ENCODE results near the gene TNNC1. TPM values are rescaled to one million over a fixed set of nuclear protein-coding genes. Genes with fewer than 3 reads are reported as not detected.

The TNNC1 gene
- total and polyA plus RNA-seq, 2 donors (not counting 3 experiments of a cell fraction or from before 2014, with no cell fraction given) = 0.12 TPM; not detected in 1

- Histone ChIP-seq H3K9me1 (replicated peaks; ENCODE audit: control insufficient read depth, extremely low read depth, insufficient read depth, low read length) (no peaks in the 10 kb centered on the region), H3K9me3 (replicated peaks; ENCODE audit: control insufficient read depth, insufficient read depth, low read length) (no peaks in the 10 kb centered on the region), H3K27ac (ENCODE audit: insufficient read depth, low read depth, low read length) (no peak overlapping the region), H2AFZ (ENCODE audit: low read depth, low read length) (no peak overlapping the region), H4K20me1 (replicated peaks; ENCODE audit: control insufficient read depth, extremely low read depth, insufficient read depth, low read length) (no peaks in the 10 kb centered on the region), H3K79me2 (ENCODE audit: control insufficient read depth, insufficient read depth, low read length) (peaks cover 51% of the 10 kb centered on the region), H3K4me3 (replicated peaks in 1 of 3; ENCODE audit: insufficient read depth in 1 of 3, low read depth in 1 of 3, low read length in 3 of 3) (no peak overlapping the region), H3K4me1 (ENCODE audit: control insufficient read depth, extremely low read depth, insufficient read depth, low read length) (peaks cover 17% of the 10 kb centered on the region), H3K36me3 (ENCODE audit: control insufficient read depth in 2 of 2, extremely low read depth in 1 of 2, insufficient read depth in 2 of 2, low read length in 2 of 2) (peaks cover 23 to 25% of the 10 kb centered on the region in 2 experiments), H3K27me3 (ENCODE audit: control insufficient read depth in 2 of 2, insufficient read depth in 2 of 2, low read length in 2 of 2) (no peaks in the 10 kb centered on the region), H3K4me2 (ENCODE audit: insufficient read depth, low read length) (no peak overlapping the region), H3K9ac (replicated peaks; ENCODE audit: extremely low read depth, insufficient read depth, low read length) (no peak overlapping the region)
- BruUV-seq (replicated peaks) = no TSS peak
- no peak for DNase-seq (ENCODE audit: low read depth, low spot score)
- intact Hi-C loops (cut with micrococcal nuclease) (loop anchor here (5.0 kb wide), 1 partner anchor 39 kb away; the partner anchor contains the start of gene STAB1), dilution Hi-C loops (cut with MboI; ENCODE audit: extremely low pct_ligation_motif_present, low sequenced_read_pairs) (no loop called here)
- no peak for FAIRE-seq
- TF ChIP-seq MYC (IDR thresholded peaks at IDR 0.05; ENCODE audit: low read depth, low read length) = no peak
- TF ChIP-seq GATA2 (IDR thresholded peaks at IDR 0.05; ENCODE audit: insufficient read depth, insufficient read length, low read depth, low read length) = no peak
- TF ChIP-seq CTCF (IDR thresholded peaks at IDR 0.05; ENCODE audit: extremely low read depth in 1 of 2, insufficient read depth in 1 of 2, low read depth in 1 of 2, low read length in 2 of 2) = no peak
- no peak for TF ChIP-seq POLR2A (IDR thresholded peaks at IDR 0.05; ENCODE audit: low read depth, low read length)
- TF ChIP-seq EZH2 (IDR thresholded peaks at IDR 0.05; ENCODE audit: borderline replicate concordance, low read depth, low read length, severe bottlenecking) = no peak
- TF ChIP-seq FOS (IDR thresholded peaks at IDR 0.05; ENCODE audit: borderline replicate concordance, insufficient read depth, low read length) = no peak
- no peak for TF ChIP-seq POLR2AphosphoS5 (IDR thresholded peaks at IDR 0.05; ENCODE audit: insufficient read depth, low read depth, low read length)
- TF ChIP-seq JUN (IDR thresholded peaks at IDR 0.05; ENCODE audit: borderline replicate concordance, insufficient read depth, insufficient read length, low read depth) = no peak
- TF ChIP-seq MAX (IDR thresholded peaks at IDR 0.05; ENCODE audit: insufficient read depth, insufficient read length) = no peak
- ChIA-PET CTCF (interaction anchor here (1.2 to 1.4 kb wide), 2 partner anchors 10 to 46 kb away, joined by 4 to 7 read pairs; no protein-coding TSS in a partner anchor), POLR2A (no interaction called here)
Observed at GRCh38 chr3:52458031-52458760, 4.4 kb upstream of the TNNC1 start.

Measured in endothelial cell of umbilical vein (primary cell).